H1 (cell line): Measurements from ENCODE around the gene PABPC1L. TPM values are rescaled to one million over a fixed set of nuclear protein-coding genes. Genes with fewer than 3 reads are reported as not detected.
"Not testable (repeated sequence)": the region's sequence is repeated elsewhere in the genome, so short reads cannot be mapped to it uniquely, and the experiment has no call there.

Experiments
- CTCF ChIA-PET: fragments of 300-600 bp; sonication (Branson Sonifier 250); formaldehyde crosslinking; loops from one replicate; lab custom pipeline; 2021; ENCODE audit not compliant: partially characterized antibody; lab: Charles Lee
- POLR2A ChIA-PET: fragments of 300-600 bp; sonication (Branson Sonifier 250); formaldehyde crosslinking; loops from one replicate; lab custom pipeline; 2021; ENCODE audit warnings: inconsistent platforms; ENCODE audit not compliant: partially characterized antibody; lab: Charles Lee
- DNase-seq, 2 experiments: peaks; one replicate each; pipeline versions ENCODE4 v3.0.0 to v3.0.0-alpha.2; 2010 to 2022; ENCODE audit warnings: low spot score in 2 of 2, low read depth in 1 of 2, mixed read lengths in 1 of 2
- FAIRE-seq: peaks from 2 replicates; lab custom pipeline; 2011; peaks lifted over from hg19 to GRCh38; lab: Jason Lieb, UNC
- H2AFZ ChIP-seq: 2 replicates; pipeline ENCODE4 v1.8.1; 2012; ENCODE audit warnings: low read length, inconsistent platforms
- H2AK5ac ChIP-seq: 2 replicates; pipeline ENCODE4 v1.6.1; 2013; ENCODE audit warnings: low read depth, low read length
- H2BK120ac ChIP-seq: replicated peaks from 2 replicates; pipeline ENCODE3; 2013; ENCODE audit warnings: low read depth, low read length, inconsistent platforms
- H2BK12ac ChIP-seq: 2 replicates; pipeline ENCODE4 v1.6.1; 2013; ENCODE audit warnings: low read depth, low read length
- H2BK15ac ChIP-seq: 2 replicates; pipeline ENCODE4 v1.6.1; 2013; ENCODE audit warnings: low read length
- H2BK20ac ChIP-seq: 2 replicates; pipeline ENCODE4 v1.6.1; 2013; ENCODE audit warnings: low read length
- H2BK5ac ChIP-seq: 2 replicates; pipeline ENCODE4 v1.6.1; 2013; ENCODE audit warnings: low read depth, low read length
- H3K14ac ChIP-seq: 2 replicates; pipeline ENCODE4 v1.6.1; 2013; ENCODE audit warnings: inconsistent platforms; ENCODE audit not compliant: insufficient read length
- H3K18ac ChIP-seq: 2 replicates; pipeline ENCODE4 v1.6.1; 2013; ENCODE audit warnings: low read length; ENCODE audit errors: extremely low read depth
- H3K23ac ChIP-seq: 2 replicates; pipeline ENCODE4 v1.6.1; 2013; ENCODE audit warnings: inconsistent platforms; ENCODE audit not compliant: insufficient read length
- H3K23me2 ChIP-seq: 2 replicates; pipeline ENCODE4 v1.6.1; 2013; ENCODE audit warnings: low read depth, low read length
- H3K27ac ChIP-seq: 2 replicates; pipeline ENCODE4 v1.6.1; 2011; ENCODE audit warnings: low read depth, low read length, inconsistent platforms
- H3K27me3 ChIP-seq, 4 experiments: replicated peaks in 1 of 4; 1 replicate in 1 of 4; 2 replicates in 3 of 4; pipeline versions ENCODE4 v1.6.1 to v1.8.1; 2011 to 2013; ENCODE audit warnings: low read length in 3 of 4, mild to moderate bottlenecking in 3 of 4, inconsistent platforms in 2 of 4, mixed read lengths in 2 of 4, moderate library complexity in 1 of 4; ENCODE audit not compliant: control insufficient read depth in 3 of 4, insufficient read depth in 3 of 4; ENCODE audit errors: extremely low read depth in 1 of 4
- H3K36me3 ChIP-seq, 4 experiments: 2 replicates each; pipeline versions ENCODE4 v1.6.1 to v1.8.1; 2011 to 2013; ENCODE audit warnings: mild to moderate bottlenecking in 4 of 4, low read length in 3 of 4, moderate library complexity in 2 of 4, control low read depth in 1 of 4, inconsistent platforms in 1 of 4; ENCODE audit not compliant: insufficient read depth in 4 of 4, control insufficient read depth in 2 of 4
- H3K4ac ChIP-seq: replicated peaks from 2 replicates; pipeline ENCODE3; 2013; ENCODE audit warnings: low read length, low read depth, mixed read lengths, inconsistent platforms; ENCODE audit not compliant: insufficient read length
- H3K4me1 ChIP-seq, 4 experiments: replicated peaks in 1 of 4; 1 replicate in 1 of 4; 2 replicates in 3 of 4; pipeline versions ENCODE4 v1.6.1 to v1.8.1; 2011 to 2013; ENCODE audit warnings: low read length in 3 of 4, inconsistent platforms in 2 of 4, mixed read lengths in 1 of 4; ENCODE audit not compliant: insufficient read depth in 4 of 4, control insufficient read depth in 3 of 4
- H3K4me2 ChIP-seq, 2 experiments: 2 replicates each; pipeline versions ENCODE4 v1.6.1 to v1.8.1; 2011 to 2013; ENCODE audit warnings: low read depth in 2 of 2, low read length in 2 of 2, control low read depth in 1 of 2, inconsistent platforms in 1 of 2, mild to moderate bottlenecking in 1 of 2; ENCODE audit not compliant: insufficient read depth in 1 of 2
- H3K4me3 ChIP-seq, 4 experiments: fragments of 200-600, 300-600 bp in 1 of 4; sonication (generic), shearing (Covaris generic), sonication (Bioruptor Twin) in 1 of 4; 2 replicates each; pipeline versions ENCODE4 v1.5.1 to v1.8.1; 2011 to 2016; ENCODE audit warnings: low read length in 4 of 4, low read depth in 3 of 4, control low read depth in 2 of 4, inconsistent platforms in 2 of 4, mild to moderate bottlenecking in 2 of 4, mixed read lengths in 1 of 4, moderate library complexity in 1 of 4; ENCODE audit not compliant: insufficient read depth in 2 of 4; ENCODE audit errors: extremely low read depth in 1 of 4
- H3K56ac ChIP-seq: replicated peaks from 2 replicates; pipeline ENCODE3; 2013; ENCODE audit warnings: low read depth, mild to moderate bottlenecking, mixed read lengths, low read length, inconsistent platforms; ENCODE audit not compliant: insufficient read length
- H3K79me1 ChIP-seq: 2 replicates; pipeline ENCODE4 v1.6.1; 2013; ENCODE audit warnings: low read depth, low read length, control low read depth
- H3K79me2 ChIP-seq, 2 experiments: 2 replicates each; pipeline versions ENCODE4 v1.6.1 to v1.8.1; 2012 to 2013; ENCODE audit warnings: low read length in 2 of 2, mild to moderate bottlenecking in 2 of 2, inconsistent platforms in 1 of 2; ENCODE audit not compliant: insufficient read depth in 2 of 2, control insufficient read depth in 1 of 2
- H3K9ac ChIP-seq, 4 experiments: replicated peaks in 1 of 4; 1 replicate in 1 of 4; 2 replicates in 3 of 4; pipeline versions ENCODE4 v1.6.1 to v1.8.1; 2011 to 2013; ENCODE audit warnings: low read depth in 3 of 4, low read length in 3 of 4, control low read depth in 2 of 4, mild to moderate bottlenecking in 2 of 4, moderate library complexity in 2 of 4, inconsistent platforms in 1 of 4; ENCODE audit errors: extremely low read depth in 1 of 4
- H3K9me3 ChIP-seq, 2 experiments: 2 replicates each; pipeline versions ENCODE4 v1.6.1 to v1.8.1; 2012 to 2013; ENCODE audit warnings: mild to moderate bottlenecking in 2 of 2, moderate library complexity in 2 of 2, control low read depth in 1 of 2, inconsistent platforms in 1 of 2, low read depth in 1 of 2, low read length in 1 of 2, mixed read lengths in 1 of 2; ENCODE audit not compliant: insufficient read depth in 2 of 2
- H4K20me1 ChIP-seq, 2 experiments: replicated peaks in 1 of 2; 2 replicates each; pipeline versions ENCODE3 to v1.8.1; 2011 to 2013; ENCODE audit warnings: inconsistent platforms in 2 of 2, low read length in 2 of 2, mild to moderate bottlenecking in 1 of 2; ENCODE audit not compliant: insufficient read depth in 2 of 2, control insufficient read depth in 1 of 2
- H4K5ac ChIP-seq: 2 replicates; pipeline ENCODE4 v1.6.1; 2013; ENCODE audit warnings: low read length, low read depth, mixed read lengths, inconsistent platforms; ENCODE audit not compliant: insufficient read length
- H4K8ac ChIP-seq: 2 replicates; pipeline ENCODE4 v1.8.0; 2013; ENCODE audit warnings: mild to moderate bottlenecking, moderate library complexity, low read length, inconsistent platforms; ENCODE audit not compliant: insufficient read depth; ENCODE audit errors: extremely low read depth
- H4K91ac ChIP-seq: replicated peaks from 2 replicates; pipeline ENCODE3; 2013; ENCODE audit warnings: low read length, mixed read lengths, inconsistent platforms; ENCODE audit not compliant: insufficient read length
- WGBS, 2 experiments: shearing (Covaris generic) in 1 of 2; methylation state at CpG; one replicate each; pipeline versions ENCODE4 v1.1.6 to v1.1.7; 2013 to 2015; ENCODE audit warnings: low lambda C conversion rate in 2 of 2, mixed read lengths in 2 of 2, inconsistent platforms in 1 of 2, low coverage in 1 of 2, missing lambda C conversion rate in 1 of 2; ENCODE audit not compliant: insufficient replicate concordance in 2 of 2, insufficient coverage in 1 of 2, insufficient read length in 1 of 2; ENCODE audit errors: extremely low coverage in 1 of 2, missing lambda C conversion rate in 1 of 2; 5-methylcytosine and 5-hydroxymethylcytosine counted together
- polyA plus RNA-seq, 7 experiments: library from polyadenylated mRNA; depleted of rRNA in 3 of 7; stranded (reverse) in 5 of 7; unstranded in 2 of 7; fragments of >200 nt in 5 of 7; fragments of 200-250 nt in 2 of 7; gene quantifications; 1 replicate in 5 of 7; 2 replicates in 1 of 7; 4 replicates in 1 of 7; pipeline versions ENCODE4 v1.2.1 to v1.2.3, GENCODE V29; 2011 to 2013; ENCODE audit warnings: missing spikeins in 2 of 7, mixed read lengths in 2 of 7
- total RNA-seq: library from RNA; stranded (reverse); fragmentation: NEBNext Ultra II Directional; extraction: Animal tissue kit (Norgen Biotek cat#: 25700); gene quantifications from 2 replicates; pipeline ENCODE4 v1.2.1, GENCODE V29; 2021

PABPC1L gene
- total and polyA plus RNA-seq, 2 of the 8 experiments (the other 6 are each of a cell fraction or from before 2014, with no cell fraction given) = 61.1 to 108 TPM

GRCh38 chr20:44864493-44864892 is 45.4 kb upstream of the PABPC1L start:
- POLR2A ChIA-PET, H2BK12ac ChIP-seq, H4K20me1 ChIP-seq, H3K56ac ChIP-seq, H3K23me2 ChIP-seq, H3K79me2 ChIP-seq, H2AFZ ChIP-seq, H4K5ac ChIP-seq, H3K23ac ChIP-seq, H3K18ac ChIP-seq, H3K4me1 ChIP-seq, H3K4me2 ChIP-seq, FAIRE-seq, H3K79me1 ChIP-seq, H3K9ac ChIP-seq, H3K9me3 ChIP-seq, H4K8ac ChIP-seq, H3K36me3 ChIP-seq, H2BK20ac ChIP-seq, H2BK15ac ChIP-seq, DNase-seq, H3K27me3 ChIP-seq, H3K27ac ChIP-seq, H3K4me3 ChIP-seq, H4K91ac ChIP-seq, H2BK5ac ChIP-seq, H2BK120ac ChIP-seq, H2AK5ac ChIP-seq, H3K14ac ChIP-seq, H3K4ac ChIP-seq: not testable (repeated sequence)
- CTCF ChIA-PET = interaction anchor here (0.8 kb wide), 1 partner anchor 118 kb away, joined by 3 read pairs; no protein-coding TSS in a partner anchor
- 100% methylated on average over 3 of the region's 3 CpGs; no CpG with 5 or more reads in 1 of the 2 experiments for WGBS, 2 experiments
